Measurements from ENCODE around the gene CELSR2. TPM values are rescaled to one million over a fixed set of nuclear protein-coding genes. Genes with fewer than 3 reads are reported as not detected.

The CELSR2 gene
- total RNA-seq, 1 experiment from 2014 or later, result 17.1 TPM

DNA sequence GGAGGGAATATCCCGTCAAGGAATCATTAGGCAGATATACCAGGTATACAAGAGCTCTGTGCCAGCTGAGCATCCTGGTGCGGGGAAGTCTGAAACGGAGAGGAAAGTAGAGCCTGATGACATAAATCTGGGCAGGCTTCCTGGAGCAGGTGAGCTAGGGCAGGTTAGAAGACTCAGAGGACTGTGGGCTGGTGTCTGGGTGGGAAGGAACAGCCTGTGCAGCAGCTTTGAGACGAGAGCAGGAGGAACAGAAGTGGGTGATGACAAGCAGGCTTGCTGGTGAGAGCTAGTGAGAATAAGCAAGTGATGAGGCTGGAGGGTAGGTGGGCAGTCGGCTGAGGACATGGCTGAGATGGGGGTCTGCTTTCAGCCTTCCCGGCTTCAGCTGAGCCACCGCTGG lies 6.7 kb downstream of the CELSR2 start:
- RAD21 ChIA-PET (ENCODE audit: low non-redundant PET in 1 of 2, low total read pairs in 2 of 2, uncharacterized antibody in 2 of 2, unreplicated experiment in 2 of 2), result interaction anchor here in 1 of 2 experiments (0.5 to 1.0 kb wide), 2 partner anchors 55 to 156 kb away, joined by 3 read pairs; no protein-coding TSS in a partner anchor
- POLR2A ChIA-PET, result no interaction called here
- Histone ChIP-seq H3K27me3 (ENCODE audit: insufficient read depth, low read length) (no peaks in the 10 kb centered on the region), H3K36me3 (ENCODE audit: control insufficient read depth in 1 of 2, insufficient read depth in 2 of 2, low read length in 2 of 2) (no peaks in the 10 kb centered on the region), H3K27ac (ENCODE audit: low read depth, low read length) (no peak overlapping the region), H3K4me3 (replicated peaks in 1 of 2; ENCODE audit: low read depth in 1 of 2, low read length in 2 of 2) (no peak overlapping the region), H3K9me3 (ENCODE audit: control insufficient read depth in 1 of 2, insufficient read depth in 1 of 2, low read depth in 1 of 2, low read length in 2 of 2) (no peaks in the 10 kb centered on the region), H2AFZ (ENCODE audit: low read depth, low read length, poor library complexity, severe bottlenecking) (no peak overlapping the region), H3K9ac (ENCODE audit: low read length) (no peak overlapping the region), H3K79me2 (ENCODE audit: insufficient read depth, low read length) (no peaks in the 10 kb centered on the region), H3K4me1 (ENCODE audit: control insufficient read depth in 1 of 2, insufficient read depth in 2 of 2, low read length in 2 of 2) (peaks cover 3 to 10% of the 10 kb centered on the region in 2 experiments; a peak in 2 of 4 replicates), H3K4me2 (ENCODE audit: low read length) (no peak overlapping the region), H3K9me2 (ENCODE audit: insufficient read depth) (no peaks in the 10 kb centered on the region), H4K20me1 (ENCODE audit: insufficient read depth) (no peaks in the 10 kb centered on the region)
- BruUV-seq (replicated peaks), result no TSS peak
- intact Hi-C loops (cut with micrococcal nuclease), result no loop called here
- TF ChIP-seq ZFX (IDR thresholded peaks at IDR 0.05), result no peak
- no peak for TF ChIP-seq EZH2phosphoT487 (IDR thresholded peaks at IDR 0.05; ENCODE audit: borderline replicate concordance)
- TF ChIP-seq SP1 (IDR thresholded peaks at IDR 0.05; ENCODE audit: low read depth), result no peak
- TF ChIP-seq, protein P1, sequence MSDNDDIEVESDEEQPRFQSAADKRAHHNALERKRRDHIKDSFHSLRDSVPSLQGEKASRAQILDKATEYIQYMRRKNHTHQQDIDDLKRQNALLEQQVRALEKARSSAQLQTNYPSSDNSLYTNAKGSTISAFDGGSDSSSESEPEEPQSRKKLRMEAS (IDR thresholded peaks at IDR 0.05), result no peak
- TF ChIP-seq, protein P2, sequence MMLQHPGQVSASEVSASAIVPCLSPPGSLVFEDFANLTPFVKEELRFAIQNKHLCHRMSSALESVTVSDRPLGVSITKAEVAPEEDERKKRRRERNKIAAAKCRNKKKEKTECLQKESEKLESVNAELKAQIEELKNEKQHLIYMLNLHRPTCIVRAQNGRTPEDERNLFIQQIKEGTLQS (IDR thresholded peaks at IDR 0.05), result no peak
- TF ChIP-seq ZNF274 (IDR thresholded peaks at IDR 0.05; ENCODE audit: low read depth, low read length), result no peak
- no peak for TF ChIP-seq POLR2AphosphoS5 (IDR thresholded peaks at IDR 0.05; ENCODE audit: low read depth, low read length)
- TF ChIP-seq EGR1 (IDR thresholded peaks at IDR 0.05; ENCODE audit: low read depth), result no peak
- TF ChIP-seq CEBPB (IDR thresholded peaks at IDR 0.05; ENCODE audit: low read depth), result no peak
- TF ChIP-seq YY1 (IDR thresholded peaks at IDR 0.05; ENCODE audit: extremely low read depth, insufficient replicate concordance, low read depth, low read length), result no peak
- no peak for TF ChIP-seq SIN3A (IDR thresholded peaks at IDR 0.05; ENCODE audit: low read depth)
- TF ChIP-seq, protein P3, sequence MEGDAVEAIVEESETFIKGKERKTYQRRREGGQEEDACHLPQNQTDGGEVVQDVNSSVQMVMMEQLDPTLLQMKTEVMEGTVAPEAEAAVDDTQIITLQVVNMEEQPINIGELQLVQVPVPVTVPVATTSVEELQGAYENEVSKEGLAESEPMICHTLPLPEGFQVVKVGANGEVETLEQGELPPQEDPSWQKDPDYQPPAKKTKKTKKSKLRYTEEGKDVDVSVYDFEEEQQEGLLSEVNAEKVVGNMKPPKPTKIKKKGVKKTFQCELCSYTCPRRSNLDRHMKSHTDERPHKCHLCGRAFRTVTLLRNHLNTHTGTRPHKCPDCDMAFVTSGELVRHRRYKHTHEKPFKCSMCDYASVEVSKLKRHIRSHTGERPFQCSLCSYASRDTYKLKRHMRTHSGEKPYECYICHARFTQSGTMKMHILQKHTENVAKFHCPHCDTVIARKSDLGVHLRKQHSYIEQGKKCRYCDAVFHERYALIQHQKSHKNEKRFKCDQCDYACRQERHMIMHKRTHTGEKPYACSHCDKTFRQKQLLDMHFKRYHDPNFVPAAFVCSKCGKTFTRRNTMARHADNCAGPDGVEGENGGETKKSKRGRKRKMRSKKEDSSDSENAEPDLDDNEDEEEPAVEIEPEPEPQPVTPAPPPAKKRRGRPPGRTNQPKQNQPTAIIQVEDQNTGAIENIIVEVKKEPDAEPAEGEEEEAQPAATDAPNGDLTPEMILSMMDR (IDR thresholded peaks at IDR 0.05 in 2 of 3, conservative IDR thresholded peaks at IDR 0.05 in 1 of 3; ENCODE audit: borderline replicate concordance in 1 of 3, insufficient read depth in 1 of 3, low read depth in 2 of 3, low read length in 2 of 3), result no peak
- TF ChIP-seq FOSL1 (IDR thresholded peaks at IDR 0.05; ENCODE audit: low read depth), result no peak
- TF ChIP-seq ELF1 (IDR thresholded peaks at IDR 0.05; ENCODE audit: borderline replicate concordance, low read depth), result no peak
- TF ChIP-seq, protein P4, sequence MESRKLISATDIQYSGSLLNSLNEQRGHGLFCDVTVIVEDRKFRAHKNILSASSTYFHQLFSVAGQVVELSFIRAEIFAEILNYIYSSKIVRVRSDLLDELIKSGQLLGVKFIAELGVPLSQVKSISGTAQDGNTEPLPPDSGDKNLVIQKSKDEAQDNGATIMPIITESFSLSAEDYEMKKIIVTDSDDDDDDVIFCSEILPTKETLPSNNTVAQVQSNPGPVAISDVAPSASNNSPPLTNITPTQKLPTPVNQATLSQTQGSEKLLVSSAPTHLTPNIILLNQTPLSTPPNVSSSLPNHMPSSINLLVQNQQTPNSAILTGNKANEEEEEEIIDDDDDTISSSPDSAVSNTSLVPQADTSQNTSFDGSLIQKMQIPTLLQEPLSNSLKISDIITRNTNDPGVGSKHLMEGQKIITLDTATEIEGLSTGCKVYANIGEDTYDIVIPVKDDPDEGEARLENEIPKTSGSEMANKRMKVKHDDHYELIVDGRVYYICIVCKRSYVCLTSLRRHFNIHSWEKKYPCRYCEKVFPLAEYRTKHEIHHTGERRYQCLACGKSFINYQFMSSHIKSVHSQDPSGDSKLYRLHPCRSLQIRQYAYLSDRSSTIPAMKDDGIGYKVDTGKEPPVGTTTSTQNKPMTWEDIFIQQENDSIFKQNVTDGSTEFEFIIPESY (IDR thresholded peaks at IDR 0.05; ENCODE audit: extremely low read depth, insufficient replicate concordance, low read length), result no peak
- no peak for ATAC-seq
- CTCF ChIA-PET, result no interaction called here
- DNase-seq (ENCODE audit: low read depth, low spot score), result no peak
